Measurements from ENCODE around the gene LAMA5. TPM values are rescaled to one million over a fixed set of nuclear protein-coding genes. Genes with fewer than 3 reads are reported as not detected.
A peak's percentile ranks its signal among the peaks of the same experiment; 100 is the strongest.

LAMA5 gene
- total RNA-seq, 1 donor from 2014 or later: 5.4 TPM

DNA sequence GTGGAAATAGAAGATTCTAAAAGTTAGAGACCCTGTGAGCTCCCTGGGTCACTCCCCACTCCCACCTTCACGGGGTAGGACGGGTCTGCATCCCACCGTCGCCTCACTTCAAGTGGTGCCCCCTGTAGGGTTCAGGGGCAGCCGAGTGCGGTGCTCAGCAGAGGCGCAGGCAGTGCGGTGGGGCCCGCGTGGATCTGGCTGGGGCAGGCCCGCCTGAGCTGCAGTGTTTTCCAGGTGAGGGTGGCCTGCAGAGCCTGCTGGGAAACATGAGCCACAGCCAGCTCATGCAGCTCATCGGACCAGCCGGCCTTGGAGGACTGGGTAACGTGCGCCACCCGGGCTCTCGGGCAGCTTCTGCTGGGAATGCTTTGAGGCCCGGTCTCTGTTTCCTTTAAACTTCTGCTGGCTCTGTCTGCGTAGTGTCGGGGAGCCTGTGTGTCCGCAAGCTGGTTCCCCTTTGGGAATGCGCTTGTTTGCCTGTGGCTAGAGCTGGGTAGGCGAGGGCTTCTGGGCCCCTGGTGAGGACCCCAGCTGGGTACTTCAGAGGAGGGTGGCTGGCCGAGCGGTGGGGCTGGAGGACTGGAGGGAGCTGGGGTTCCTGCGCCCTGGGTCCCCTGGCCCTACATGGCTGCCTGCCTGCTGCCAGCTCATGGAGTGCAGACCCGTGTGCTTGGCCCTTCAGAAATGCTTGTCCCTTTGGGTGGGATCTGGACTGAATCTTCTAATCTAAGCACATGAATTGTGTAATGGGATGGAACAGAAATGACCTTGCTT is 60.5 kb downstream of the LAMA5 start:
- no peak for DNase-seq (ENCODE audit: low read depth in 2 of 2)

DNA sequence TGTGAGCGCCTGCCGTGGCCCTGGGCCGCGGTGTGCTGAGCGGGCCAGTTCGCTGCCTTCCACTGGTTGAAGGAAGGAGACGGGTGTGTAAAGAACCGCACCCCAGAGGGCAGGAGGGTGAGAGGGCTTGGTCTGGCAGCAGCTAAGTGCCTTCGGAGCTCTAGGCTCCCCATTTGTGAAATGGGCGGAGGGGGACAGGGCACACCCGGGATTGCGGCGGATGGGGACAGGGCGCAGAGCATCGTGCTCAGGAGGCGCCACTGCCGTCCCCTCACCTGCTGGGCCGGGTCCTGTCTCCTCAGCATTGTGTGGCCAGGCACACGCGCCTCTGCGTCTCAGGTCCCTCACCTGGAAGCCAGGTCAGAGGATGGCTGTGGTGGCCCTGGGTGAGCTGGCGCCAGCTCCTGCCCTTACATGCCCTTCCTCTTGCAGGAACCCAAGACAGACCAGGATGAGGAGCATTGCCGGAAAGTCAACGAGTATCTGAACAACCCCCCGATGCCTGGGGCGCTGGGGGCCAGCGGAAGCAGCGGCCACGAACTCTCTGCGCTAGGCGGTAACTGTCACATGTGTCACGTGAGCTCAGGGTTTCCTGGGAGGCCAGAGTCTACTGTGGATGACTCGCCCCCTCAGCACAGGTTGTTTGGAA is 61.2 kb downstream of the LAMA5 start:
- peak in 1 of 2 donors; percentile 26 for DNase-seq (ENCODE audit: low read depth in 2 of 2)

DNA sequence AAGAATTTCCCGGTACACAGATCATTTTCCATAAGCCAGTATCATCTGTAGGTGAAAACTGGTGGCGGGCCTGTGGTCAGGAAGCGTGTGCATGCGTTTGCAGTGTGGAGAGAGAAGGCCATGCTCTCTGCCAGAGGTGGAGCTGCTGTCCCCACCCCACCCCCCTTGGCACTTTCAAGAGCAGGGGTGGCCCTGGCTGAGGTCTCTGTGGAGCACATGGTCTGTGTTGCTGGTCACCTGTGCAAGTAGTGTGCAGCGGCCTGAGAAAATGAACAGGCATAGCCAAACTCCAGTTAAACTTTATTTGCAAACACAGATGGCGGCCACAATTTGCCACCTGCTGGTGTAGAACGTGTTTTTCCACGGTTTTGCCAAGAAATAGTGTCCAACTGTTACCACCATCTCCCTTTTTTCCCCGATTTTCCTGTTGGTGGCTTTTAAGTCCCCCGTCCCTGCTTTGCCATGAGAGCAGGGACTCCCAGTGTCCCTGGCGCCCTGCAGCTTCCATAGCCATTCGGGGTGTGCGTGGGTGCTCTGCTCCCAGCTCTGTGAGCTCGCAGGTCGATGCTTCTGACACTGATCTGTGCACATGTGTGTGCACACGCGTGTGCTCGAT is 61.9 kb downstream of the LAMA5 start:
- DNase-seq (ENCODE audit: low read depth in 2 of 2): peak; percentile 42 to 80

DNA sequence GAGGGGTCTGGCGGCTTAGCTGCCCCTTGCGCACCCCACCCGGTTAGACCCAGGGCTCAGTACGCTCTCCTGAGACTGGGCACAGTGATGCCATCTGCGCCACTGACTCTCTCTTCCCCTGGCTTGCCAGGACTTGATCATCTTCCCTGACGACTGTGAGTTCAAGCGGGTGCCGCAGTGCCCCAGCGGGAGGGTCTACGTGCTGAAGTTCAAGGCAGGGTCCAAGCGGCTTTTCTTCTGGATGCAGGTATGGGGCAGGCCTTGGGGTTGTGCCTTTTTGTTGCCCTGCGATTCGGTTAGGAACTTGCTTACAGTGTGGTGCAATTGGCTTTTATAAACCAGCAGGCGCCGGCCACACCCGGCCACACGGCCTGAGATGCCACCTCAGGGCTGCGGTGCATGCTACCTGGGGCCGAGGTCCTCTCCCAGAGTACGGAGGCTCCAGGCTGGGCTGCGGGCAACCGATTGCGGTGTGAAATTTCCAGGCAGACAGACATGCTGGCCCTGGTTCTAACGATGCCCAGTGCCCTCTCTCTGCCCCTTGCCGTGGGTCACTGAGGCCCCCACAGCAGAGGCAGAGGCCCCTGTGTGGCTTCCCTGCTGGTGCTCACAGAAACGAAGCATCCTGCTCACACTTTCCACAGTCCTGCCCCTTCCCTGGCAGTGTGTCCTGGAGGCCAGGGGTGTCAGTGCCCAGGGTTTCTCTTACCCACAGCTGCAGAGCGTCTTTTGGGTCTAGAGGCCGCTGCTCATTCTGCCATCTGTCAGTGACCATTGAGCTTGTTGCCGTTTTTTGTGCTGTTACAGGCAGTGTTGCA is 62.6 kb downstream of the LAMA5 start:
- DNase-seq (ENCODE audit: low read depth in 2 of 2): no peak

DNA sequence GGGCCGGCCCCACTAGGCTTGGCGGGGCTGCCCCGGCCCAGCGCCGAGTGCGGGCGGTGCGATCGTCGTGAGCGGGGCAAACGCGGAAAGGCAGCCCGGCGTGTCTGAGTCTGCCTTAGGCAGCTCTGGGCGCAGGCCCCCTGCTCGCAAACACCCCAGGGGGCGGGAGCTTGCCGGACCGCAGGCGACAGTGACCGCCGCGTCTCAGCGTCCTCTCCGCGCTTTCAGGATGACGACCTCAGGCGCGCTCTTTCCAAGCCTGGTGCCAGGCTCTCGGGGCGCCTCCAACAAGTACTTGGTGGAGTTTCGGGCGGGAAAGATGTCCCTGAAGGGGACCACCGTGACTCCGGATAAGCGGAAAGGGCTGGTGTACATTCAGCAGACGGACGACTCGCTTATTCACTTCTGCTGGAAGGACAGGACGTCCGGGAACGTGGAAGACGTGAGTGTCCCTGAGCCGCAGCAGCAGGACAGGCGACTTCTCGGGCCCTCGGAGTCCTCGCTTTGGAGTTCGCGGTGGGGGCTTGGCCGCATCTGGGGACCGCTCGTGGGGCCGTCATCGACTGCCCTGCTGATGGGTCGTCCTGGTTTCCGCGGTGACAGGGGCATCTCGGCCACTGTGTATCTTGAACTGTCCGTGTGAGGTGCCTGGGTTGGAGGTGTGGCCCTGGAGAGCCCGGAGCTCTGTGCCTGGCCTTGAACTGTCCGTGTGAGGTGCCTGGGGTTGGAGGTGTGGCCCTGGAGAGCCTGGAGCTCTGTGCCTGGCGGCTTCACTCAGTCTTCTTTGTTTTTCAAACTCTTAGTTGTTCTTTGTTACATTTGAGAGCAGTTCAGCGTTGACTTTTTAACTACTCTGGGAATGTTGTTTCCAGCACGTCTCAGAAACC is 63.5 kb downstream of the LAMA5 start:
- DNase-seq (ENCODE audit: low read depth in 2 of 2): peak; percentile 53 to 56

DNA sequence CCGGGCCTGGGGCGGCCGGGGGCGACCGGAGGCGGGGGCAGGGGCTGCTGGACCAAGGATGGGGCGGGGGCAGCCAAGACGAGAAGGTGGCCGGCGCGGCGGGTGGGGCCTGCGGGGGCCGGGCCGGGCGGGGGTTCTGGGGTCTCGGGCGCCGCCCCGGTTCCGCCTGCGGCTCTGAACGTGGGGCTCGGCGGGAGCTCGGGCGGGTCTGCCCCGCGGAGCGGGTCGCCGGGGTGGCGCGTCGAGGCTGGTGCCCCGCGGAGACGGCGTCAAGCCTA is 64.1 kb downstream of the LAMA5 start:
- DNase-seq (ENCODE audit: low read depth in 2 of 2): no peak

DNA sequence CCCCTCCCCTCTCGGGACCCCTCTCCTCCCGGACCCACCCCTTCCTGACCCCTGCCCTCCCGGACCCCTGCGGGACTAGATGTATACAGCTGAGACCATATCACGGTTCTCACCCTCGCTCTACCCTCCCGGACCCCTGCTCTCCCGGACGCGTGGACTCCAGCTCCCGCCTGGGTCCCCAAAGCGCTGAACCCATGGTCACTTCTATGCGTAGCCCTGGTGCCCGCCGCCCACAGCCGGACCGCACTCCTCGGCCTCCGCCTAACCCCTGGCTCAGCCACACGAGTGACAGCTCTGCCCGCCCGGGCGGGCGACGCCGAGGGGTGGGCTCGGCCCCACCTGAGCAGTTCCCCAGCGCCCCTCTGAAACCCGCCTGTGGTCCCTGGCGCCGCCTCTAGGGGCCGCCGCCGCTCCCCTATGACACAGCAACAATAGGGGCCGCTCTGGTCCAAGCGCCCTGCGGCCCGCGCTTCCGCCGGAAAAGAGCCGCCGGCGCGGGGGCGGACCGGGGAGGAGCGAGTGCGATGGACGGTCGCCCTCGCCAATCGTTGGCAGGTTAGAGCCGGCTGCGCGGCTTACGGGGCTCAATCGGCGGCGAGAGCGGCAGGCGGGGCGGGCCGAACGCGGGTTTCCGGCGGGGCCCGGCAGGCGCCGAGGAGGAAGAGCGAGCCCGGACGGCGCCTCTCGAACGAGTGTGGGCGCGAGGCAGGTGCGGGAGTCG is 64.6 kb downstream of the LAMA5 start, which contains the start of gene ADRM1:
ADRM1 (plus strand) TSS at position 657 of the 721 bp plus-strand sequence. CDS start 572 bp downstream, outside the sequence.
- peak; percentile 98 to 99 for DNase-seq (ENCODE audit: low read depth in 2 of 2)

DNA sequence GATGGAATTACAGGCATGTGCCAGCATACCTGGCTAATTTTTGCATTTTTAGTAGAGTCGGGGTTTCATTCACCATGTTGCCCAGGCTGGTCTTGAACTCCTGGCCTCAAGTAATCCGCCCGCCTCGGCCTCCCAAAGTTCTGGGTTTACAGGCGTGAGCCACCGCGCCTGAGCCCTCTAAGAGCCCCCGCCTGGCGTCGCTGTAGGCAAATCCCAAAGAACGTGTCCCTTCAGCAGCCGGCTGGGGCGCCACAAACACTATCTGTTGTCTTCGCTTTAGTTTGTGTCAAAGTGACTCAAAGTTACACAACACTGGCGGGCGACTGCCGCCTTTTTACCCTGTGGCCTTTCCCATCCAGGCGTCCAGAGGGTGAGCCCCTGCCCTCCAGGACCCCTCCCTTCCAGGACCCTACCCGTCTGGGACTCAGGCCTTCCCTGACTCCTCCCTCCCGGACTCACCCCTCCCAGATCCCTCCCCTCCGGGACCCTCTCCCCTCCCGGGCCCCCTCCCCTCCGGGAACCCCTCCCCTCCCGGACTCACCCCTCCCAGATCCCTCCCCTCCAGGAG is 65.3 kb downstream of the LAMA5 start:
- peak; percentile 95 to 96 for DNase-seq (ENCODE audit: low read depth in 2 of 2)

DNA sequence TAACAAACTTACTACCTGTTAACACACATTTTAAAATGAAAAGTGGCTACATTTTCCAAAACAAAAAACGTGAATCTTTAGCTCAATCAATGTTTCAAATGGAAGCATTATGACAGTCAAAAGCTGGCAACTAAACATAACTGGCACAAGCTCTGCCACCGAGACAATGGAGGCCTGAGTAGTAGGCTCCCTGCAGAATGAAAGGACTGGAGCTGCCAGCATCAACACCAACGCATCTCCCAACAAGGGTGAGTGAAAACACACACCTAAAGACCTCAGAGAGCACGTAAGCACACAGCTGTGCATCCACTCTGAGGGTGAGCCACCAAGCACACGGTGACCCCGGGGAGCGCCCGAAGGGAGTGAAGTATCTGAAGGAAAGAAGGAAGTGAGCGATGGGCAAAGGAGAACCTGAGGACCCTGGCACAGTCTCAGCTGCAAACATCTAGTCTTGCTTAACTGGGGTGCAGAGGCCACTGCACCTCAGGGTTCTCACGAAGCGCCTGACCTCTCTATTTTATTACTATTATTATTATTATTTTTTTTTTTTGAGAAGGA is 65.9 kb downstream of the LAMA5 start:
- no peak for DNase-seq (ENCODE audit: low read depth in 2 of 2)

DNA sequence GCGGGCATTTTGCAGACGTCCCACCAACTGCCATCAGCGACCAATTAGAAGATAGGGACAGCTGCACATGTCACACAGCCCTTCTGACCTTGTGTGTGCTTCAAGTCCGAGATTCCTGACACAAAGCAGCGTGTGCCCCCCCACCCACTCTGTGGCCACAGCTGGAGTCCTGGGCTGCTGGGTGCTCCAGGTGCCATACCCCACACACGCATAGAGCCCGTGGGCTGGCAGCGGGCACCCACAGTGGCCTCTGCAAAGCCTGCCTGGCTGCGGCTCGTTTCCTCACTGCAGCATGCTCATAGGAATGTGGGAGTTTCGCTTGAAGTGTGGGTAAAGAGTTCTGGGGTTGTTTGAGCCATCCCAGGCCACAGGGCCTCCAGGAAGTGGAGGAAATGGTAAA is 66.8 kb downstream of the LAMA5 start:
- DNase-seq (ENCODE audit: low read depth in 2 of 2): no peak

DNA sequence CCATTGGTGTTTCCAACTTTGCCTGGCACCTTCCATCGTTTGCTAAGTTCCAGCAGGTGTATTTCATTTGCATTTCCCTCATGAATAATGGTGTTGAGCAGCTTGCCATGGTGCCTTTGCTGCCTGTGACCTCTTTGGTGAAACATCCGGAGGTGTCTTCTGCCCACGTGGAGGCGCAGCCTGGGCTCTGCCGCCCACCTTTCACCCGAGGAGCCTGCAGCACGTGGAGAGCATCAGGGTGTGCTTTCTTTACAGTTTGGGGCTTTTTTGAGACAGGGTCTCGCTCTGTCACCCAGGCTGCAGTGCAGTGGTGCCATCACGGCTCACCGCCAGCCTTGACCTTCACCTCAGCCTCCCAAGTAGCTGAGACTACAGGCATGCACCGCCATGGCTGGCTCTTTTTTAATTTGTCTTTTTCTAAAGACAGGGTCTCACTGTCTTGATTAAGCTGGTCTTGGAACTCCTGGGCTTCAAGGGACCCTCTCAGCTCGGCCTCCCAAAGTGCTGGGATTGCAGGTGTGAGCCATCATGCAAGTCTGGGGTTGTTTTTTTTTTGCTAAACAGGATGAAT is 67.4 kb downstream of the LAMA5 start:
- no peak for DNase-seq (ENCODE audit: low read depth in 2 of 2)

DNA sequence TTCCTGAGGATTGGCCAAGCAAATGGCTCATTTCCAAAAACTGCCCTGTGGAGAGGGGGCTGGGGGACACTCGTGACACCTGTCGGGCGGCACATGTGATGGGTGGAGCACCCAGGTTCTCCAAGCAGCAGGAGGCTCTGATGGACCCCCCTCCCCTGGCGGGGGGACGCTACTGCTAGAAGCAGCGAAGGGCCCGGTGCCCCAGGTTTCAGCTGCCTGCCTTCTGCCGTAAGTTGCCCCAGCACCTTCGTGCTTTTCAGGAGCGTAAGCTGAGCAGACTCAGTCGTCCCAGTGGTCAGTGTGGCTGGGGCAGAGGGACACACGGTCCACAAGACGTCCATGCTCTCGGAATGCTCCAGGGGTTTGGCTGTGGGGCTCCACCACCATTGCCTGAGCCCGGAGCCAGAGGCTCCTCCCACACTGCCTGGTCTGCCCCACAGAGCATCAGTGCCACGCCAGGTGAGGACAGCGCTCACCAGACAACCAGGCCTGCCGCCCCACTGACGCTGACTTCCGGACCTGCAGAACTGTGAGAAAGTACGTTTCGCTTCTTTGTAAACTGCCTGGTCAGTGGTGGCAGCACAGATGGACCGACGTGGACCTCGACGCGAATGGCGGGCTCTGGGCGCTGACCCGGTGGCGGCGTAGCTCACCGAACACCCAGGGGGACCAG is 68.4 kb downstream of the LAMA5 start:
- DNase-seq (ENCODE audit: low read depth in 2 of 2): no peak

DNA sequence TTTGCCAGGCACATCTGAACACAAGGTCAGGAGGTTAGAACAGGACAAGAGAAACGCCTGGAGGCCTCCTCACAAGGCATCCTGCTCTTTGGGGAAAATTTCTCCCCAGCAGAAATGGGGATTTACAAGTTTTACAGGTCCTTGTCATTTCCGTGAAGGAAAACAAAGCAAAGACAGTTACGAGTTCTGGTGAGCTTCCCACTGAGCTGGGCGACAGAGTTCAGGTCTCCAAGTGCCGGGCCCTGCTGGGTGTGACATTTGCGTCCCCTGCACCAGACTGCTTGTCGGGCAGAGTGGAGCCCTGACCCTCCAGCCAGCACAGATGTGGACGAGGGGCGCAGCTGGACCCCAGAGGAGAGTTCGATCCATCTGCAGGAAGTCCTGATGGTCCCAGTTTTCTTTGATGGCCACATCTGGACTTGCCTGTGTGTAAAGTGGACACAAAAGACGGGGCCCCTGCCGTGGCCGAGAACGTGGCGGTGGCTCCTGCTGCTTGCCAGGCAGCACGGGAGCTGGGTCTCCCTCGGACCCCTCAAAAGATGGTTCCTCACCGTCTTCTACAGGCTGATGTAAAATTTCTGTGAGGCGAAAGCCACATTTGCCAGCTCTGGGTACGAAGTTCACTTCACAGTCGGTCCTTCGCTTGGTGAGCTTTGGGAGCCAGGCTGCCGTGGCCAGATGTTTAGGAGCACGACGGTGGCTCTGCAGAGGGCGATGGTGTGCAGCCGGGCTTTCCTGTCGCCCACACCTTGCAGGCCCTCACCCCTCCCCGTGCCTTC is 69.5 kb downstream of the LAMA5 start:
- DNase-seq (ENCODE audit: low read depth in 2 of 2): no peak

DNA sequence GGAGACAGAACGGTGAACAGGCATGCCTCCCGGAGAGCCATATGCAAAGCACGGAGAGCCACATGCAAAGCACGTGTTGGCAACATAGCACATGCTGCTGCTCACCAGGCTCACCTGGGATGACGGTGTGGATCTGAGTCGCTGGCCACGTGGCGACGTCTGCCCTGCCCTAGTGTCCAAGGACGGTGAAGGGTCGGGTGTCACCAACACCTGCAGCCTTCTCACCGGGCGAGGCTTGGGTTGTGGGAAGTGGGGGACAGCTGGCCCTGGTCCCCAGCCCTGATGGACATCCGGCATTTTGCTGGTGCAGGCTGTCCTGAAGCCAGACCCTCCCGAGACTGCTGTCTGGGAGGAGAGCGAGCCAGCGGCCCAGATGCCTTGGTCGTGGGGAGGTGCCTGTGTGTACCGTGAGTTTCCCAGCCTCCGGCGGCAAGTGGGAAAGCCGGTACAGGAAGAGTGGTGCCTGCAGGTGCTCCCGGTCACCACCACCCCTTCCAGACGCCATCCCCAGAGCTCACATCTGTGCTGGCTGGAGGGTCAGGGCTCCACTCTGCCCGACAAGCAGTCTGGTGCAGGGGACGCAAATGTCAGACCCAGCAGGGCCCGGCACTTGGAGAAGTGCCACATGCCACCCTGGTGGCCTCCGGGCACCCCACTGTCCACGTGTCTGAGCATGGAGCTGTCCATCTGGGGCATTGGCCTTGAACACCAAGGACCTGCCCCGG is 70.2 kb downstream of the LAMA5 start:
- DNase-seq (ENCODE audit: low read depth in 2 of 2): no peak

DNA sequence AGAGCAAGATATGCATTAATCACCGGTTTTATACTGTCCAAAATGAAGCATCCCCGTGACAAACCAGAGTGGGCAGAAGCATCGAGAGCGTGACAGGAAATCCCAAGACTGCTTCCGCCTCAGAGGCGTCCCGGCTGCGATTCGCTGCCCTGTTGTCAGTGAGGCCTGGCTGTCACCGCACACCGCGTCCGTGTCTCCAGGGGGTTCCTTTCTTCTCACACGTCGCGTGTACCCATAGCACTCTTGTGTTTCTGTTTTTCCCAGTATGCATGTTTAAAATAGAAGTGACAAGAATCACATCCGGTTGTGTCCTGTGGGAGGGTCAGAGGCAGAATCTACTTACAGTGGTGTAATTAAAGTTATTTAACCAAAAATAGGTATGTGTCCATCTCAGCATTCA is 72.6 kb downstream of the LAMA5 start:
- peak in 1 of 2 donors; percentile 84 for DNase-seq (ENCODE audit: low read depth in 2 of 2)

DNA sequence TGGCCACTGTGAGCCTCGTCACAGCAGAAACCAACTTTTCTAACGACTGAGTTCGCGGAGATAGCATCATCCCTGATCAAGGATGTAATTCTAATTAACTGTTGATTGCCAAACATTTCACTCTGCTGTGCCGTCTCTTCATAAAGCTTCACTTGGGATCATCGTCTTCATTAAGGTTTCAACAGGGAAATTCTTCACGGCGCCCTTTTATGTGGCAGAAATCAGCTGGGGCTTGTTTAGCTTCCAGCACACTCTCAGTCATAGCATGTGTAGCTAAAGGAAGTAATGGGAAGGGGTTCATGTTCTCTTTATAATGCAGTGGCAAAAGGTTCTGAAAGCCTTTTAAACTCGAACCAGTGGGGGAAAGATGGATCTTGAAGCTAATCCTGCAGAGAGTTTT is 73.2 kb downstream of the LAMA5 start:
- DNase-seq (ENCODE audit: low read depth in 2 of 2): no peak

DNA sequence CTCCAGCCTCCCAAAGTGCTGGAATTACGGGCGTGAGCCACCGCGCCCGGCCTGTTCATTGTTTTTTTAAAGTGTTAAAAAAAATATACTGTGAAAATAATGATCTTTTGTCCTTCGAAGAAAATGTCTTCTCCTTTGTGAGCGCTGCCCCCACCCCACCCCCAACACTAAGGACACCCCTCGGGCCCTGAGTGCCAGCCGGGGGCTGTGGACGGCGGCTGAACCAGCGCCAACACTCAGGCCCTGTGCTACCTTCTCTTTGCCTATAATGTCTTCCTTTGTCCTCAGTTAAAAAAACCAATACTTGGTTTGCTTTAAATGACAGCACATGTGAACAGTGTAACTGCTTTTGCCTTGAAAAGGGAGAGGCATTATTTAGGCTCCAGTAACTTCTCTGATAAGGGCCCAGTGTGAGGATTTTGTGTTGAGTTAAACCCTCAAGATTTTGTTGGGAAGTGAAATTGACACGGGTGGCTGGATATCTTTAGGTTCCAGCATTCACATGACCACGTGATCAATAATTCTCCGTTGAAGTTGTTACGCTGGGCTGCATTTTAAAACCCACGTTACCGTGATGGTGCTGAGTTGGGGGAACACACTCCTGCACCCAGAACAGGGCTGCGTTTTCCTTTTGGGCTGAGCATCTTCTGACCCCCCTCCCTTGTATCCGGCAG is 73.9 kb downstream of the LAMA5 start:
- no peak for DNase-seq (ENCODE audit: low read depth in 2 of 2)
